GM12878 (cell line): Measurements from ENCODE around the gene NFYC. TPM values are rescaled to one million over a fixed set of nuclear protein-coding genes. Genes with fewer than 3 reads are reported as not detected.

Experiments used
- ATAC-seq: fragments of 200-7000 bp; cut with Tn5 transposase; 3 replicates; pipeline ENCODE4 v1.9.1; 2020; ENCODE audit warnings: mild to moderate bottlenecking, moderate library complexity
- BruUV-seq: library from RNA; stranded (reverse); fragments of 400-500 nt; replicated peaks from 2 replicates; lab custom pipeline; 2021; lab: Mats Ljungman, UMichigan
- CTCF ChIA-PET: fragments of 300-600 bp; sonication (Branson Sonifier 250); formaldehyde crosslinking; extraction: SDS; loops from one replicate; lab custom pipeline; 2021; ENCODE audit warnings: inconsistent platforms; lab: Yijun Ruan, JAX
- POLR2A ChIA-PET: fragments of 350-600 bp; formaldehyde crosslinking; extraction: SDS; loops from one replicate; lab custom pipeline; 2021; ENCODE audit warnings: inconsistent platforms; lab: Charles Lee
- RAD21 ChIA-PET: fragments of 300-600 bp; sonication (Branson Sonifier 250); formaldehyde crosslinking; loops from one replicate; lab custom pipeline; 2023; ENCODE audit warnings: antibody characterized with exemption; ENCODE audit not compliant: unreplicated experiment; lab: Charles Lee
- SMC1A ChIA-PET: fragments of 300-600 bp; sonication (Branson Sonifier 250); formaldehyde crosslinking; loops from one replicate; lab custom pipeline; 2023; ENCODE audit not compliant: unreplicated experiment, uncharacterized antibody; lab: Charles Lee
- DNase-seq: peaks from one replicate; pipeline ENCODE4 v3.0.0-alpha.2; 2011; ENCODE audit warnings: low read depth, low spot score
- FAIRE-seq: peaks from 3 replicates; lab custom pipeline; 2011; peaks lifted over from hg19 to GRCh38; lab: Jason Lieb, UNC
- H2AFZ ChIP-seq: 2 replicates; pipeline ENCODE4 v1.6.0; 2011; ENCODE audit warnings: low read depth, low read length, control low read depth; ENCODE audit not compliant: control insufficient read depth
- H3K27ac ChIP-seq: 2 replicates; pipeline ENCODE4 v1.5.1; 2011; ENCODE audit warnings: control low read depth; ENCODE audit not compliant: control insufficient read depth, insufficient read depth
- H3K27me3 ChIP-seq, 2 experiments: replicated peaks in 1 of 2; 2 replicates each; pipeline versions ENCODE4 v1.6.0 to v1.6.1; 2011; ENCODE audit warnings: low read length in 1 of 2; ENCODE audit not compliant: control insufficient read depth in 2 of 2, insufficient read depth in 2 of 2
- H3K36me3 ChIP-seq, 2 experiments: 2 replicates each; pipeline ENCODE4 v1.5.1; 2011; ENCODE audit warnings: low read length in 1 of 2; ENCODE audit not compliant: control insufficient read depth in 2 of 2, insufficient read depth in 2 of 2
- H3K4me1 ChIP-seq: 2 replicates; pipeline ENCODE4 v1.6.1; 2011; ENCODE audit warnings: mild to moderate bottlenecking, low read length, moderate library complexity, mixed read lengths; ENCODE audit not compliant: control insufficient read depth, insufficient read depth
- H3K4me2 ChIP-seq: 2 replicates; pipeline ENCODE4 v1.6.0; 2011; ENCODE audit warnings: control low read depth; ENCODE audit not compliant: control insufficient read depth, insufficient read depth
- H3K4me3 ChIP-seq: fragments of 200-600 bp; sonication (generic); 2 replicates; pipeline ENCODE4 v1.5.1; 2016
- H3K79me2 ChIP-seq: 2 replicates; pipeline ENCODE4 v1.6.0; 2011; ENCODE audit warnings: low read length; ENCODE audit not compliant: control insufficient read depth, insufficient read depth
- H3K9ac ChIP-seq: 2 replicates; pipeline ENCODE4 v1.8.0; 2011; ENCODE audit warnings: low read length, control low read depth, mixed read lengths; ENCODE audit not compliant: control insufficient read depth, insufficient read depth
- H3K9me3 ChIP-seq: replicated peaks from 3 replicates; pipeline ENCODE4 v1.5.1; 2011; ENCODE audit warnings: mild to moderate bottlenecking, low read length; ENCODE audit not compliant: control insufficient read depth, insufficient read depth
- H4K20me1 ChIP-seq: 2 replicates; pipeline ENCODE4 v1.6.0; 2011; ENCODE audit not compliant: control insufficient read depth, insufficient read depth
- BRCA1 ChIP-seq: IDR thresholded peaks from 2 replicates; pipeline ENCODE4 v1.6.1; 2011; ENCODE audit warnings: low read depth, low read length, improper control_type of control experiment
- CHD2 ChIP-seq: IDR thresholded peaks from 2 replicates; pipeline ENCODE4 v1.6.1; 2011; ENCODE audit warnings: low read depth, low read length, improper control_type of control experiment, borderline replicate concordance
- CHD4 ChIP-seq: fragments of 200-600 bp; sonication (generic); IDR thresholded peaks from 2 replicates; pipeline ENCODE4 v1.6.1; 2016; ENCODE audit warnings: mild to moderate bottlenecking
- ESRRA ChIP-seq: IDR thresholded peaks from 2 replicates; pipeline ENCODE4 v1.6.1; 2012; ENCODE audit warnings: mild to moderate bottlenecking, low read length, improper control_type of control experiment
- GATAD2B ChIP-seq: fragments of 450-650 bp; conservative IDR thresholded peaks from 2 replicates; pipeline ENCODE4 v1.6.1; 2017; ENCODE audit warnings: low read depth, mild to moderate bottlenecking, moderate library complexity
- HDAC2 ChIP-seq: fragments of 200-600 bp; sonication (generic); IDR thresholded peaks from 2 replicates; pipeline ENCODE4 v1.6.1; 2017
- JUNB ChIP-seq: IDR thresholded peaks from 2 replicates; pipeline ENCODE4 v1.6.1; 2016; ENCODE audit warnings: antibody characterized with exemption, mild to moderate bottlenecking
- PAX8 ChIP-seq: fragments of 450-650 bp; IDR thresholded peaks from 2 replicates; pipeline ENCODE4 v1.6.1; 2017; ENCODE audit warnings: mild to moderate bottlenecking, moderate library complexity
- SP1 ChIP-seq: IDR thresholded peaks from one replicate; pipeline ENCODE4 v1.6.1; 2011; ENCODE audit warnings: low read depth, low read length
- WGBS: methylation state at CpG from one replicate; pipeline ENCODE4 v1.1.6; 2016; ENCODE audit warnings: low lambda C conversion rate; ENCODE audit not compliant: insufficient replicate concordance, insufficient coverage; ENCODE audit errors: missing lambda C conversion rate; 5-methylcytosine and 5-hydroxymethylcytosine counted together
- in situ Hi-C: fragments of 300-500 bp; cut with MboI; formaldehyde crosslinking; loops from 9 replicates; pipeline ENCODE4 v1.14.3; 2018; ENCODE audit warnings: mixed read lengths
- intact Hi-C: fragments of 100-400 bp; cut with micrococcal nuclease; formaldehyde crosslinking; loops from one replicate; pipeline ENCODE4 v1.14.2; 2022; ENCODE audit not compliant: unreplicated experiment
- polyA plus RNA-seq, 11 experiments: library from polyadenylated mRNA; depleted of rRNA in 4 of 11; unstranded in 6 of 11; stranded (reverse) in 5 of 11; fragments of >200 nt; fragmentation: Nextera tagmentation in 4 of 11; fragmentation: Illumina TruSeq in 1 of 11; extraction: Ambion mirVana in 4 of 11; extraction: Trizol in 1 of 11; gene quantifications; 1 replicate in 1 of 11; 2 replicates in 10 of 11; pipeline versions ENCODE4 v1.2.1 to v1.2.3, GENCODE V29; 2011 to 2016; ENCODE audit warnings: inconsistent platforms in 2 of 11, missing spikeins in 2 of 11, low read depth in 1 of 11
- total RNA-seq, 4 experiments: library from RNA; depleted of rRNA in 3 of 4; stranded (reverse); fragments of >200 nt in 3 of 4; fragmentation: Illumina TruSeq in 1 of 4; extraction: Trizol in 1 of 4; gene quantifications; 2 replicates each; pipeline versions ENCODE4 v1.2.1 to v1.2.3, GENCODE V29; 2013 to 2021
- TF ChIP-seq, protein P1 (sequence below): fragments of 450-650 bp; formaldehyde crosslinking; IDR thresholded peaks from 2 replicates; pipeline ENCODE4 v1.4.0; 2022; ENCODE audit warnings: mild to moderate bottlenecking, moderate library complexity
- TF ChIP-seq, protein P2 (sequence below): IDR thresholded peaks from 2 replicates; pipeline ENCODE4 v1.6.1; 2012; ENCODE audit warnings: mild to moderate bottlenecking, low read depth, low read length
- TF ChIP-seq, protein P3 (sequence below): fragments of 450-650 bp; IDR thresholded peaks from 2 replicates; pipeline ENCODE4 v1.6.1; 2018; ENCODE audit warnings: mild to moderate bottlenecking, low read depth, moderate library complexity; ENCODE audit not compliant: partially characterized antibody

Gene NFYC
- total and polyA plus RNA-seq, 10 of the 15 experiments (the other 5 are each of a cell fraction or from before 2014, with no cell fraction given), result 4.3 to 84.2 (median 58.3) TPM

DNA sequence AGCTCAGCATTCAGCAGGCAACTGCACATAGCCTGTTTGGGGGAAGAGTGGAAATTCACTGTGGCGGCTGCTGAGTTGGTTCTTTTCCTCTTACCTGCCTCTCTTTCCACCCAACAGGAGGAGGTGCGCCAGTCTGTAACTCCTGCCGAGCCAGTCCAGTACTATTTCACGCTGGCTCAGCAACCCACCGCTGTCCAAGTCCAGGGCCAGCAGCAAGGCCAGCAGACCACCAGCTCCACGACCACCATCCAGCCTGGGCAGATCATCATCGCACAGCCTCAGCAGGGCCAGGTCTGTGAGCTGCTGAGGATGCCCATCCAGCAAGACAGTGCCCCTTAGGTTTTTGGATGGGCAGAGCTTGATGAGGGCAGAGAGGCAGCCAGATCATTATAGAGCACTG lies 66.5 kb downstream of the NFYC start (continued):
- TF ChIP-seq, protein P1, sequence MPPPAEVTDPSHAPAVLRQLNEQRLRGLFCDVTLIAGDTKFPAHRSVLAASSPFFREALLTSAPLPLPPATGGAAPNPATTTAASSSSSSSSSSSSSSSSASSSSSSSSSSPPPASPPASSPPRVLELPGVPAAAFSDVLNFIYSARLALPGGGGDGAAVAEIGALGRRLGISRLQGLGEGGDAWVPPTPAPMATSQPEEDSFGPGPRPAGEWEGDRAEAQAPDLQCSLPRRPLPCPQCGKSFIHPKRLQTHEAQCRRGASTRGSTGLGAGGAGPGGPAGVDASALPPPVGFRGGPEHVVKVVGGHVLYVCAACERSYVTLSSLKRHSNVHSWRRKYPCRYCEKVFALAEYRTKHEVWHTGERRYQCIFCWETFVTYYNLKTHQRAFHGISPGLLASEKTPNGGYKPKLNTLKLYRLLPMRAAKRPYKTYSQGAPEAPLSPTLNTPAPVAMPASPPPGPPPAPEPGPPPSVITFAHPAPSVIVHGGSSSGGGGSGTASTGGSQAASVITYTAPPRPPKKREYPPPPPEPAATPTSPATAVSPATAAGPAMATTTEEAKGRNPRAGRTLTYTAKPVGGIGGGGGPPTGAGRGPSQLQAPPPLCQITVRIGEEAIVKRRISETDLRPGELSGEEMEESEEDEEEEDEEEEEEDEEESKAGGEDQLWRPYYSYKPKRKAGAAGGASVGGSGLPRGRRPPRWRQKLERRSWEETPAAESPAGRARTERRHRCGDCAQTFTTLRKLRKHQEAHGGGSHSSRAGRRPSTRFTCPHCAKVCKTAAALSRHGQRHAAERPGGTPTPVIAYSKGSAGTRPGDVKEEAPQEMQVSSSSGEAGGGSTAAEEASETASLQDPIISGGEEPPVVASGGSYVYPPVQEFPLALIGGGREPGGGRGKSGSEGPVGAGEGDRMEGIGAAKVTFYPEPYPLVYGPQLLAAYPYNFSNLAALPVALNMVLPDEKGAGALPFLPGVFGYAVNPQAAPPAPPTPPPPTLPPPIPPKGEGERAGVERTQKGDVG (CRISPR knock-in tag), result no peak
- TF ChIP-seq ESRRA, result no peak
- TF ChIP-seq, all 136 proteins: peak for 0

DNA sequence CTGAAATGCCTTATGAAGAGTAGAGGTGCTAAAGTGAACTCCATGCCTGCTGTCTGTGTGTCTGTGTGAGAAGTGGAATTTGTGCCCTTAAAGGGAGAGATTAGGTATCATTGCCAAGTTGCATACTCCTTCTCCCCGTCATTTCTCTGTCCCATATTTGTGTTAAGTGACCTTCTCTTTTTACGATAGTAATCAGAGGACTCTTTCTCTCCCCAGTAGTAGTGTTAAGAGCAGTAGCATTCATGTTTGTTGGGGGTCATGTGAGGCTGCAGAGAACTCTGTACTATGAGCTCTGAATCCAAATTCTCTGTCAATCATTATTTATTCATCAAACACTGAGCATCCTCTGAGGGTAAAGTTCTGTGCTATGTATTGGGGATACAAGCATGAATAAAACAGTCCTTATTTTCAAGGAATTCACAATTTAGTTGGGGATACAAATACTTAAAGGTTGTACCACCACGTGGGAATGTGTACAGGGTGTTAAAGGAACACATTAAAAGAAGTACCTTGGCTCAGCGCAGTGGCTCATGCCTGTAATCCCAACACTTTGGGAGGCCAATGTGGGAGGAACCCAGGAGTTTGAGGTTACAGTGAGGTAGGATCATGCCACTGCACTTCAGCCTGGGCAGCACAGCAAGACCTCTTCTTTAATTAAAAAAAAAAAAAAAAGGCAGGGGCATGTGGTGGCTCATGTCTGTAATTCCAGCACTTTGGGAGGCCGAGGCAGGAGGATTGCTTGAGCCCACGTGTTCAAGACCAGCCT lies 67.3 kb downstream of the NFYC start:
- H2AFZ ChIP-seq, result no peak overlapping the region
- no peaks in the 10 kb centered on the region for H3K27me3 ChIP-seq
- H3K9me3 ChIP-seq, result no peaks in the 10 kb centered on the region
- FAIRE-seq, result no peak
- WGBS, result 98% methylated on average over 6 of the region's 6 CpGs
- peaks cover 4% of the 10 kb centered on the region; the same call in 1 of the 2 replicates for H3K79me2 ChIP-seq
- in situ Hi-C loops (no loop called here), intact Hi-C loops (no loop called here)
- peaks cover 35 to 67% of the 10 kb centered on the region in 2 experiments for H3K36me3 ChIP-seq
- H3K9ac ChIP-seq, result no peak overlapping the region
- POLR2A ChIA-PET, result interaction anchor here (1.4 kb wide), 1 partner anchor 66 kb away, joined by 3 read pairs; no protein-coding TSS in a partner anchor
- no peak overlapping the region for H3K4me3 ChIP-seq
- no peak for ATAC-seq
- H3K4me2 ChIP-seq, result no peak overlapping the region
- SMC1A ChIA-PET, result interaction anchor here (0.6 to 0.9 kb wide), 2 partner anchors 46 to 47 kb away, joined by 3 read pairs; no protein-coding TSS in a partner anchor
- no peak for DNase-seq
- TSS peak; percentile 14 for BruUV-seq
- H4K20me1 ChIP-seq, result no peaks in the 10 kb centered on the region; the same call in 1 of the 2 replicates
- no peak overlapping the region for H3K27ac ChIP-seq
- RAD21 ChIA-PET, result interaction anchor here (1.1 kb wide), 1 partner anchor 18 kb away, joined by 3 read pairs; no protein-coding TSS in a partner anchor
- H3K4me1 ChIP-seq, result peaks cover 33% of the 10 kb centered on the region
- CTCF ChIA-PET, result interaction anchor here (0.6 to 9.5 kb wide), 5 partner anchors 14 to 182 kb away, joined by 3 to 84 read pairs (median 5); no protein-coding TSS in a partner anchor
- no peak for TF ChIP-seq SP1
- no peak for TF ChIP-seq CHD2
- no peak for TF ChIP-seq CHD4
- TF ChIP-seq, protein P2, sequence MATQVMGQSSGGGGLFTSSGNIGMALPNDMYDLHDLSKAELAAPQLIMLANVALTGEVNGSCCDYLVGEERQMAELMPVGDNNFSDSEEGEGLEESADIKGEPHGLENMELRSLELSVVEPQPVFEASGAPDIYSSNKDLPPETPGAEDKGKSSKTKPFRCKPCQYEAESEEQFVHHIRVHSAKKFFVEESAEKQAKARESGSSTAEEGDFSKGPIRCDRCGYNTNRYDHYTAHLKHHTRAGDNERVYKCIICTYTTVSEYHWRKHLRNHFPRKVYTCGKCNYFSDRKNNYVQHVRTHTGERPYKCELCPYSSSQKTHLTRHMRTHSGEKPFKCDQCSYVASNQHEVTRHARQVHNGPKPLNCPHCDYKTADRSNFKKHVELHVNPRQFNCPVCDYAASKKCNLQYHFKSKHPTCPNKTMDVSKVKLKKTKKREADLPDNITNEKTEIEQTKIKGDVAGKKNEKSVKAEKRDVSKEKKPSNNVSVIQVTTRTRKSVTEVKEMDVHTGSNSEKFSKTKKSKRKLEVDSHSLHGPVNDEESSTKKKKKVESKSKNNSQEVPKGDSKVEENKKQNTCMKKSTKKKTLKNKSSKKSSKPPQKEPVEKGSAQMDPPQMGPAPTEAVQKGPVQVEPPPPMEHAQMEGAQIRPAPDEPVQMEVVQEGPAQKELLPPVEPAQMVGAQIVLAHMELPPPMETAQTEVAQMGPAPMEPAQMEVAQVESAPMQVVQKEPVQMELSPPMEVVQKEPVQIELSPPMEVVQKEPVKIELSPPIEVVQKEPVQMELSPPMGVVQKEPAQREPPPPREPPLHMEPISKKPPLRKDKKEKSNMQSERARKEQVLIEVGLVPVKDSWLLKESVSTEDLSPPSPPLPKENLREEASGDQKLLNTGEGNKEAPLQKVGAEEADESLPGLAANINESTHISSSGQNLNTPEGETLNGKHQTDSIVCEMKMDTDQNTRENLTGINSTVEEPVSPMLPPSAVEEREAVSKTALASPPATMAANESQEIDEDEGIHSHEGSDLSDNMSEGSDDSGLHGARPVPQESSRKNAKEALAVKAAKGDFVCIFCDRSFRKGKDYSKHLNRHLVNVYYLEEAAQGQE, result no peak
- no peak for TF ChIP-seq PAX8
- TF ChIP-seq, protein P3, sequence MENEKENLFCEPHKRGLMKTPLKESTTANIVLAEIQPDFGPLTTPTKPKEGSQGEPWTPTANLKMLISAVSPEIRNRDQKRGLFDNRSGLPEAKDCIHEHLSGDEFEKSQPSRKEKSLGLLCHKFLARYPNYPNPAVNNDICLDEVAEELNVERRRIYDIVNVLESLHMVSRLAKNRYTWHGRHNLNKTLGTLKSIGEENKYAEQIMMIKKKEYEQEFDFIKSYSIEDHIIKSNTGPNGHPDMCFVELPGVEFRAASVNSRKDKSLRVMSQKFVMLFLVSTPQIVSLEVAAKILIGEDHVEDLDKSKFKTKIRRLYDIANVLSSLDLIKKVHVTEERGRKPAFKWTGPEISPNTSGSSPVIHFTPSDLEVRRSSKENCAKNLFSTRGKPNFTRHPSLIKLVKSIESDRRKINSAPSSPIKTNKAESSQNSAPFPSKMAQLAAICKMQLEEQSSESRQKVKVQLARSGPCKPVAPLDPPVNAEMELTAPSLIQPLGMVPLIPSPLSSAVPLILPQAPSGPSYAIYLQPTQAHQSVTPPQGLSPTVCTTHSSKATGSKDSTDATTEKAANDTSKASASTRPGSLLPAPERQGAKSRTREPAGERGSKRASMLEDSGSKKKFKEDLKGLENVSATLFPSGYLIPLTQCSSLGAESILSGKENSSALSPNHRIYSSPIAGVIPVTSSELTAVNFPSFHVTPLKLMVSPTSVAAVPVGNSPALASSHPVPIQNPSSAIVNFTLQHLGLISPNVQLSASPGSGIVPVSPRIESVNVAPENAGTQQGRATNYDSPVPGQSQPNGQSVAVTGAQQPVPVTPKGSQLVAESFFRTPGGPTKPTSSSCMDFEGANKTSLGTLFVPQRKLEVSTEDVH, result no peak
- no peak for TF ChIP-seq GATAD2B
- no peak for TF ChIP-seq BRCA1
- TF ChIP-seq JUNB, result no peak
- no peak for TF ChIP-seq HDAC2
